ENCODE results near the gene SH3RF2.
"Not testable (repeated sequence)": the region's sequence is repeated elsewhere in the genome, so short reads cannot be mapped to it uniquely, and the experiment has no call there.

The SH3RF2 gene, protein sequence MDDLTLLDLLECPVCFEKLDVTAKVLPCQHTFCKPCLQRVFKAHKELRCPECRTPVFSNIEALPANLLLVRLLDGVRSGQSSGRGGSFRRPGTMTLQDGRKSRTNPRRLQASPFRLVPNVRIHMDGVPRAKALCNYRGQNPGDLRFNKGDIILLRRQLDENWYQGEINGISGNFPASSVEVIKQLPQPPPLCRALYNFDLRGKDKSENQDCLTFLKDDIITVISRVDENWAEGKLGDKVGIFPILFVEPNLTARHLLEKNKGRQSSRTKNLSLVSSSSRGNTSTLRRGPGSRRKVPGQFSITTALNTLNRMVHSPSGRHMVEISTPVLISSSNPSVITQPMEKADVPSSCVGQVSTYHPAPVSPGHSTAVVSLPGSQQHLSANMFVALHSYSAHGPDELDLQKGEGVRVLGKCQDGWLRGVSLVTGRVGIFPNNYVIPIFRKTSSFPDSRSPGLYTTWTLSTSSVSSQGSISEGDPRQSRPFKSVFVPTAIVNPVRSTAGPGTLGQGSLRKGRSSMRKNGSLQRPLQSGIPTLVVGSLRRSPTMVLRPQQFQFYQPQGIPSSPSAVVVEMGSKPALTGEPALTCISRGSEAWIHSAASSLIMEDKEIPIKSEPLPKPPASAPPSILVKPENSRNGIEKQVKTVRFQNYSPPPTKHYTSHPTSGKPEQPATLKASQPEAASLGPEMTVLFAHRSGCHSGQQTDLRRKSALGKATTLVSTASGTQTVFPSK

GRCh38 chr5:145936401-145937131, at the start of gene SH3RF2:
Gene SH3RF2, plus strand, starts transcription at chr5:145936578. Its CDS starts 1,351 bp downstream, at chr5:145937929.
- DNase-seq (ENCODE audit: extremely low read depth in 1 of 2, low read depth in 1 of 2), result no peak

DNA sequence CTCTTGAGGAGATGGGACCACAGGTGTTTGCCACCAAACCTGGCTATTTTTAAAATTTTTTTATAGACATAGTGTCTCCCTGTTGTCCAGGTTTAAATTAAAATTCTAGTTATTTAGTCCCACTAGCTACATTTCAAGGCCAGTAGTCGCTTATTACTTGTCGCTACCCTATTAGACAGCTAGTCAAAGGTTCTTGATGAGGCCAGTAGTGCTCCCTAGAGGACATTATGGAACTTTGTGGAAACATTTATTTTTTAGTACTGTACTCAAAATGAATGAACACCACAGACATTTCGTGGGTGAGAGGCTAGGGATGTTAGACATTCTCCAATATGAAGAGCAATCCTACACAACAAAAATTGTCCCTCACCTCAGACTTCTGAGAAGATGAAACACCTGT, 49.2 kb upstream of the SH3RF2 start:
- no peak for DNase-seq (ENCODE audit: extremely low read depth in 1 of 2, low read depth in 1 of 2)

- DNase-seq (ENCODE audit: extremely low read depth in 1 of 2, low read depth in 1 of 2), result no peak
These were observed 48.3 kb upstream of the SH3RF2 start for GRCh38 chr5:145887976-145888574.

- no peak for DNase-seq (ENCODE audit: extremely low read depth in 1 of 2, low read depth in 1 of 2)
These were observed 46.8 kb upstream of the SH3RF2 start for GRCh38 chr5:145889611-145890010.

- DNase-seq (ENCODE audit: extremely low read depth in 1 of 2, low read depth in 1 of 2), result not testable (repeated sequence)
These were observed 45.0 kb upstream of the SH3RF2 start for GRCh38 chr5:145891378-145891777.

DNA sequence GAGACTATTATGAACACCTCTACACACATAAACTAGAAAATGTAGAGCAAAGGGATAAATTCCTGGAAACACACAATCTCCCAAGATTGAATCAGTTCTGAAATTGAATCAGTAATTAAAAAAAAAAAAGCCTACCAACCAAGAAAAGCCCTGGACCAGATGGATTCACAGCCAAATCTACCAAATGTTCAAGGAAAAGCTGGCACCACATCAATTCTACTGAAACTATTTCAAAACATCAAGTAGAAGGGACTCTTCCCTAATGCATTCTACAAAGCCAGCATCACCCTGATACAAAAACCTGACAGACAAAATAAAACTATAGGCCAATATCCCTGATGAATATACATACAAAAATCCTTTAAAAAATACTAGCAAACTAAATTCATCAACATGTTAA, 38.2 kb upstream of the SH3RF2 start:
- no peak for DNase-seq (ENCODE audit: extremely low read depth in 1 of 2, low read depth in 1 of 2)

DNA sequence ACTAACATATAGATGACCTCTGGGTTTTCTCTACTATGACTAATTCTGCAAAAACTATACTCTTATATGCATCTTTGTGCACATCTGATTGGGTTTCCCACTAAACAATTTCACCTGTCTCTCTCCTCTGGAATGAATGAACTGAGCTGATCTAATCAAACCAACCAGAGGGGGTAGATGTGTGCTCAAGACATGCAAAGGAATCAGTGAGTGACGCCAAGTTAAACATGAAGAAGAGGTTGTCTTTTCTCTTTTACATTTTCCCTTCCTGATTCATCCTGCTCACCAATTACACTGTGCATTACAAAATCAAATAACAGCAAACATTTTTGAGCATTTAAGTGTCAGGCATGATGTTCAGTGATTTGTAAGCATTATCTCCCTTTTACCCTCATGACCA, 34.0 kb upstream of the SH3RF2 start:
- no peak for DNase-seq (ENCODE audit: extremely low read depth in 1 of 2, low read depth in 1 of 2)

DNA sequence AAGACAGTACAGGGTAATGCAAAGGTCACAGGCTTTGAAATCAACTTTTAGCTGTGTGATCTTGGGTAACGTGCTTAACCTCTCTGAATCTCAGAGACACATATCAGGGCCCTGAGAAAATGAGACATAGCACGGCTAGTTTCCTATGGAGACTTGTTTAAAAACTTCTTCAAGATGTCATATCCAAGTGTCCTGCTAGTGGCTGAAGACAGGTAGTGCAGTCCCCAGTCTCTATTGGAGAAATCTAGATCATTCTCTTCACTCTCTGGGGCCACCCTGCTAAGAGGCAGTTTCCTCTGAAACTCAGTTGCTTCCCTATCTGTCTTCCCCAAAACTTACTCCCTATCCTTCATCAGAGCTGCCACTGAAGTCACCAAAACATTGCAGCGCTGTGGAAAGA, 33.3 kb upstream of the SH3RF2 start:
- DNase-seq (ENCODE audit: extremely low read depth in 1 of 2, low read depth in 1 of 2), result no peak

GRCh38 chr5:145903867-145904266, 32.5 kb upstream of the SH3RF2 start:
- no peak for DNase-seq (ENCODE audit: extremely low read depth in 1 of 2, low read depth in 1 of 2)

DNA sequence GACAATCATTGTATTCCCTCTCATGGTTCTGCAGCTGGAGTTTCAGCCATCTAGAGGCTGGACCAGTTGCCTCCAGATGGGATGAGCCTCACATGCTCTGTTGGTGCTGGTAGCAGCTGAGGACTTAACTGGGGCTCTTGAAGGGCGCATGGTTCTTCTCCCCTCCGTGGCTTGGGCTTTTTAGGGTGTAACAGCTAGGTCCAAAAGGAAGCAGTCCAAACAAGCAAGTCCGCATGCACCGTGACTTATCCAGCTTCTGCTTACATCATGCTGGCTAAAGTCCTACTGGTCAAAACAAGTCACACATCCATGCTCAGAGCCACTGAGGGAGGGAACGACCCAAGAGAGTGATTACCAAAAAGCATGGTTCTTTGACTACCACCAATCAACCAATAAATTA, 31.6 kb upstream of the SH3RF2 start:
- no peak for DNase-seq (ENCODE audit: extremely low read depth in 1 of 2, low read depth in 1 of 2)

- DNase-seq (ENCODE audit: extremely low read depth in 1 of 2, low read depth in 1 of 2), result no peak
These were observed 30.0 kb upstream of the SH3RF2 start for GRCh38 chr5:145906401-145906800.

GRCh38 chr5:145908206-145908960, 28.0 kb upstream of the SH3RF2 start:
- no peak for DNase-seq (ENCODE audit: extremely low read depth in 1 of 2, low read depth in 1 of 2)

DNA sequence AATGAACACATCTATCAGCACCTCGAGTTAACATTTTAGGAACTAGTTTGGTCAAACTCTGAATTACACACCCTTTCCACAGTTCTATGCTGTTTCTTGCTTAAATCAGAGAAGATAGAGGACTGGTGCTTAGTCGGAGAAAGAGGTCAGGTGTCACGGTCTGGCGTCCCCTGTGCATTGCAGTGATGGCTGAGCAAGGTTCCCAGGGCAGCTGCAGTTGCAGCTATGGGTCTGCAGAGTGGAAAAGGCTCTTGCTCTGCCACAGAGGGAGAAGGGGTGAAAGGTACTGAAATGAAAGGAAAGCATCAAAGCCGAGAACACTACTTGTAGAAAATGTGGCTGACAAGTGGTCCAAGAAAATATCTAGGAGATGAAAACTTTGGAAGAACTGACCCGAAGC, 25.2 kb upstream of the SH3RF2 start:
- DNase-seq (ENCODE audit: extremely low read depth in 1 of 2, low read depth in 1 of 2), result no peak

- DNase-seq (ENCODE audit: extremely low read depth in 1 of 2, low read depth in 1 of 2), result no peak
These were observed 24.4 kb upstream of the SH3RF2 start for GRCh38 chr5:145912019-145912418.

DNA sequence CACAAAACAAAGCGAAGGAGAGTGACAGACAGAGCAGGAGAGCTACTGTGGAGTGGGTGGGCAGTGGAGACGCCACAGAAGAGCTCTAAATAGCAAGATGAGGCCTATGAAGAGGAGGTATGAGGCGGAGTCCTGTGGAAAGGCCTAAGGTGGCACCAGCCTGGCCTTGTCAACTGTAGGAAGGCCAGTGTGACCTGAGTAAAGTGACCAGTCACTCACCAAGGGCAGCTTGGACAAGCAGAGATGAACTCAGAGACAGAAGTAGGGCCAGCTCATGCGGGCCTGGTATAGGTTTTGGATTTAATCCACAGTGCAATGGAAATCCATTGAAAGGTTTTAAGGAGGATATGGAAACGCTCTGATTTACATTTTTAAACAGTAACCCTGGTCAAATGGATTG, 23.8 kb upstream of the SH3RF2 start:
- DNase-seq (ENCODE audit: extremely low read depth in 1 of 2, low read depth in 1 of 2), result no peak

DNA sequence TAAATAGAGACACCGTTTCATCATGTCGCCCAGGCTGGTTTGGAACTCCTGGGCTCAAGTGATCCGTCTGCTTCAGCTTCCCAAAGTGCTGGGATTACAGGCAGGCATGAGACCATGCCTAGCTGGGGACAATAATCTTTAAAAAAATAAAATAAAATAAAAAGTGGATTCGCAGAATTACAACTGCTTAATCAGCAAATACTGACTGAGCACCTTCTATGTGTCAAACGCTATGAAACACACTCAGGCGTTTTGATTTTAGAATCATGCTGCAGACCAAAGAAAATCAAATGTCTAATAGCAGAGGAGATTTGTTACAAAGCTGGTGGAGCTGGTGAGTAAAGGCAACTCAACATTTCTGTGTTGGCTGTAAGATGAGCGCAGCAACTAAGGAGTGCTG, 22.7 kb upstream of the SH3RF2 start:
- no peak for DNase-seq (ENCODE audit: extremely low read depth in 1 of 2, low read depth in 1 of 2)

DNA sequence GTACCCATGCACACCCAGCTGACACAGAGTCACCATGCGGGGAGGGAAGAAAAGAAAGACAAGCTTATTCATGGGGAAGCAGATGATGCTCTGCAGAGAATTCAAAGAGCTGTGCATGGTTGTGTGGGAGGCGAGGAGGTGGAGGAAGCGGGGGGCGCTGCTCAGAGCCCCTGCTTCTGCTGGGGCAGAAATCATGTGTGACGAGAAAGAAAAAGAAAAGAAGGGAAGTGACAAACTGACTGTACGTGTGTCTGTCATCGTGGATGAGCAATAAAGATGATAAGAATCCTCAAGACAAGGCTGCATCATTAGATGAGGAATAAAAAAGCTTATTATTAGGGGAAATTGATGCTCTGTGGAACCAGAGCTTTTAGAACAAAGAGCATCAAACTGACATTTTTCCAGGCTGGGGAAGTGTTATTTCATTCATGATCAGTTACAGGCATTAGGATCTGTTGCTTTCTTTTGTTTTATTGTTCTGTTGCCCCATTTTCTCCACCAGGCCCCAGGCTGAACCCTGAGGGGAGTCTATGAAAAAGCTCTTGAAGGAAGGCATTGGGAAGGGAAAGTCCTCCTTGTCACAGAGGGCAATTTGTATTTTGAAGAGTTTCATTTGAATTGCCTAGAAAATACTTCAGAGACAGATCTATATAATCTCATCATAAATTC, 20.3 kb upstream of the SH3RF2 start:
- no peak for DNase-seq (ENCODE audit: extremely low read depth in 1 of 2, low read depth in 1 of 2)

- DNase-seq (ENCODE audit: extremely low read depth in 1 of 2, low read depth in 1 of 2), result no peak
These were observed 19.1 kb upstream of the SH3RF2 start for GRCh38 chr5:145917288-145917687.

DNA sequence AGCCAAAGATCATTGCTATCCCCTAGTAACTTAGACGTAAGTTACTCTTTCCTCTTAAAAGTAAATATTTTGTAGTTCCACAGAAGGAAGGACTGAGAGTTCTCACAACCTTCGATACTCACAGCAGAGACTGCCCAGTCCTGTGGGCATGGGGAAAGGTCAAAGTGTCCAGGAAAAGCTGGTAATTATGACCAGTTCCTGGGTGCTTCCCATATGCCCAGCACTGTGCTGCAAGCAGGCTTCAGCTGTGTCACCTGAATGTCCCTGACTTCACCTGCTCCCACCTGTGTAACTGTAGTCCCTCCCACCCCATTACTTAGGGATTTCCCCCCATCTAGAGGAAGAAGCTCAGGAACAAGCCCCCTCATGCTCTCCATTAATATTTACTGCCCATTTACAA, 18.0 kb upstream of the SH3RF2 start:
- DNase-seq (ENCODE audit: extremely low read depth in 1 of 2, low read depth in 1 of 2), result no peak

DNA sequence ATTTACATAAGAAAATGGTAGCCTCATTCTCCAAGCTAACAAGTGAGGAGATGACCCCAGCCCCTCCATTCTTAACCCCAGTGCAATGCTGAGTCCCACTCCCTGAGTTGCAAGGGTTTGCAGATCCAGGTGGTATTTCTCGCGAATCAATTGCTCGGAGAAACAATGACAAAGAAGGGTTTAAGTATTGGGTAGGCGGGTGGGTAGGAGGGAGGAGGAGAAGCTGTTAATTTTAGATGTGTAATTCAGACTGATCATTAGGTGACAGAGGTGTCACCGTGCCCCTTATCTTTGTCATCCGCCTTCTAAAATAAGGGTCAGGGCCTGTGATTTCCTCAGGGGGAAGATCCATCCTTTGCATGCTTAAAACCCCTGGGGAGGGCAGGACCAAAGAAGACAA, 17.0 kb upstream of the SH3RF2 start:
- DNase-seq (ENCODE audit: extremely low read depth in 1 of 2, low read depth in 1 of 2), result no peak

All from activated CD8-positive, alpha-beta memory T cell treated with anti-CD3 and anti-CD28 coated beads for 1 hour (primary cell).